Measurements from ENCODE around the gene CFAP300.

Gene CFAP300

DNA sequence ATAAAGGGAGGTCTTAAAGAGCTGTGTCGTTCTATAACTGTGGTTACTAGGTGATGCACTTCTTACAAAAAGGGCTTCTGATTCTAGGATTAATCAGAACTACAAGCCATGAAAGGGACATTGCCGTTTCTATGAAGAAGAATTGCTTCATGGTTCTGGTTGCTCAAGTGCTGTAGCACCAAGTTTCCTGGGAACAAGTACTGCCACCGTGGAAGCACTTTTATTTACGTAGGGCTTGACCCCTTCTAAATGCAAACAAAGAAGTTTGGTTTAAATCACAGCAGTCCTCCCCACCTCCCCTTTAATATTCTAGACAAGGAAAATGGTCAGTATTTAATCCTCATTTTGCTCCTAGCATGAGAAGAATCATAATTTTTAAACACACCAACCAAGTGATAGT lies 72.8 kb downstream of the CFAP300 start:
- H3K4me3 ChIP-seq (ENCODE audit: low read depth, low read length): no peak overlapping the region

DNA sequence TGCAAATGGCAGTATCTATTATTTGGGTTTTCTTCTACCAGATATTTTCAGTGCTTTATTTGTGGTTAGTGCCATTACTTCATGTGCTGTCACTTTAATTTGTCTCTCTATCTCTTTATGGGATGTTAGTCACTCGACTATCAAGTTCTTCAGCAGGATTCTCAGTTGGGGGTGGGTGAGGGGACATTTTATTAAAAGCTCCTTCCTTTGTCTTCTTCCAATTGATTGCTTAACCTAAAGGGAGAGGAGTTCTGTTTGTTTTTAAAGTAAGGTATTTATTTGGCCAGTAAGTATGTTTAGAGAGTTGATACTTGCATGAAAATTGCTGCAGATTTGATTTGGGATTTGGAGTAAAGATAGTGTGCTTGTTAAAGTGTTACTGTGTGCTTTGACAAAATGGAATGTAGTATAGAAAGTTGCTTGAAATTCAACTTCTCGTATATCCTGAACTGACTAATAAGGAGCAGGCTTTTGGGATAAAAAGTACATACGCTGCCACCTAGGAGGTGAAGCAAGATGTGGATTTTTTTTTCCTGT lies 73.3 kb downstream of the CFAP300 start:
- H3K4me3 ChIP-seq (ENCODE audit: low read depth, low read length): no peak overlapping the region

- no peak overlapping the region for H3K4me3 ChIP-seq (ENCODE audit: low read depth, low read length)
Measured at GRCh38 chr11:102121329-102121728, 74.1 kb downstream of the CFAP300 start.
